Osteocyte (in vitro differentiated cells): ENCODE data around the gene PGAP3. TPM values are rescaled to one million over a fixed set of nuclear protein-coding genes. Genes with fewer than 3 reads are reported as not detected.

Source experiments
- DNase-seq: peaks from one replicate; pipeline ENCODE4 v3.0.0; 2021; ENCODE audit warnings: mixed read lengths; ENCODE audit not compliant: unreplicated experiment; ENCODE audit errors: extremely low spot score
- H3K27ac Mint-ChIP-seq: one replicate; pipeline ENCODE4 v1.8.0; 2021; ENCODE audit warnings: mild to moderate bottlenecking, mixed read lengths; ENCODE audit not compliant: unreplicated experiment
- H3K27me3 Mint-ChIP-seq: one replicate; pipeline ENCODE4 v1.8.0; 2021; ENCODE audit warnings: mixed read lengths; ENCODE audit not compliant: unreplicated experiment
- H3K36me3 Mint-ChIP-seq: one replicate; pipeline ENCODE4 v1.8.0; 2021; ENCODE audit warnings: mixed read lengths; ENCODE audit not compliant: unreplicated experiment
- H3K4me1 Mint-ChIP-seq: one replicate; pipeline ENCODE4 v1.8.0; 2021; ENCODE audit warnings: mixed read lengths; ENCODE audit not compliant: unreplicated experiment
- H3K4me3 Mint-ChIP-seq: one replicate; pipeline ENCODE4 v1.8.0; 2021; ENCODE audit warnings: mild to moderate bottlenecking, moderate library complexity, mixed read lengths; ENCODE audit not compliant: unreplicated experiment
- H3K9me3 Mint-ChIP-seq: one replicate; pipeline ENCODE4 v1.8.0; 2021; ENCODE audit warnings: mixed read lengths; ENCODE audit not compliant: unreplicated experiment
- CTCF ChIP-seq: fragments of 200-600 bp; sonication (generic); IDR thresholded peaks from 2 replicates; pipeline ENCODE4 v1.5.0; 2021; ENCODE audit warnings: antibody characterized with exemption, mild to moderate bottlenecking, moderate library complexity
- total RNA-seq: library from RNA; stranded (reverse); gene quantifications from 2 replicates; pipeline ENCODE4 v1.2.1, GENCODE V29; 2021

The PGAP3 gene
- total RNA-seq, 1 donor from 2014 or later, result 33.8 TPM

GRCh38 chr17:39709998-39710964 is 22.4 kb upstream of the PGAP3 start:
- Mint-ChIP-seq H3K9me3 (no peaks in the 10 kb centered on the region), H3K4me1 (no peaks in the 10 kb centered on the region), H3K27ac (no peak overlapping the region), H3K36me3 (peaks cover 16% of the 10 kb centered on the region), H3K4me3 (no peak overlapping the region), H3K27me3 (no peaks in the 10 kb centered on the region)
- TF ChIP-seq CTCF, result no peak
- DNase-seq, result no peak

- Mint-ChIP-seq H3K27ac (no peak overlapping the region), H3K4me3 (no peak overlapping the region), H3K27me3 (no peaks in the 10 kb centered on the region), H3K9me3 (no peaks in the 10 kb centered on the region), H3K4me1 (peaks cover 5% of the 10 kb centered on the region), H3K36me3 (peaks cover 14% of the 10 kb centered on the region)
- TF ChIP-seq CTCF, result no peak
- DNase-seq, result no peak
These were observed 21.6 kb upstream of the PGAP3 start for GRCh38 chr17:39709319-39709997.

DNA sequence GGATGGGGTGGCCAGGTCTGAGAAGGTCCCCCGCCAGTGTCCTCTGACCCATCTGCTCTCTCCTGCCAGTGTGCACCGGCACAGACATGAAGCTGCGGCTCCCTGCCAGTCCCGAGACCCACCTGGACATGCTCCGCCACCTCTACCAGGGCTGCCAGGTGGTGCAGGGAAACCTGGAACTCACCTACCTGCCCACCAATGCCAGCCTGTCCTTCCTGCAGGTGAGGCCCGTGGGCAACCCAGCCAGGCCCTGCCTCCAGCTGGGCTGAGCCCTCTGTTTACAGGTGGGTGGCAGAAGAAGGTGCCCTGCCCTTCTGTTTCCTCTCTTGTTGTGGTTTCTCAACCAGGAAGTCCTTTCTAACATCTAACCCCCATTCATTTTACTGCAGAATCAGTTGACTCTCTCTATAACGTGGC is 19.1 kb upstream of the PGAP3 start:
- no peak for TF ChIP-seq CTCF
- Mint-ChIP-seq H3K27me3 (no peaks in the 10 kb centered on the region), H3K9me3 (no peaks in the 10 kb centered on the region), H3K36me3 (peaks cover 7% of the 10 kb centered on the region), H3K27ac (no peak overlapping the region), H3K4me3 (no peak overlapping the region), H3K4me1 (peaks cover 11% of the 10 kb centered on the region)
- DNase-seq, result no peak

DNA sequence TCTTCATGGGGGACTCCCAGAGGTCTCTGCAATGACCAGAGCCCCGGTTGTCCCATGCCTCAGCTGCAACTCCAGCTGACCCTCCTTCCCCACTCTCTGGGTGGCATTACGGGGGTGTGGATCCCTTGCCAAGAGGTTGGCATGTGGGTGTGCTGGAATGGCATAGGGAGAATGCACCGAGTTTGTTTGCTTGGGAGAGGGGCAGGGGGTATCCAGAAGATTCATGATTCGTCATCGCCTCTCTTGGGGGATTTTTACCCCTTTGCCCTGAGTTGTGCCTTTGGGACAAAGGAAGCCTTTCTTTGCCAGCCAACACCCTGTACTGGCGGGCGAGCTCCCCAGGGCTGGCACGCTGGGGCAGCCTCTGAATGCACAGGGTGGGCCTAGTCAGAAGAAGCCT is 18.5 kb upstream of the PGAP3 start:
- no peaks in the 10 kb centered on the region for H3K9me3 Mint-ChIP-seq
- peaks cover 15% of the 10 kb centered on the region for H3K4me1 Mint-ChIP-seq
- no peak overlapping the region for H3K27ac Mint-ChIP-seq
- DNase-seq, result no peak
- no peak overlapping the region for H3K4me3 Mint-ChIP-seq
- peaks cover 3% of the 10 kb centered on the region for H3K36me3 Mint-ChIP-seq
- H3K27me3 Mint-ChIP-seq, result no peaks in the 10 kb centered on the region
- TF ChIP-seq CTCF, result no peak

DNA sequence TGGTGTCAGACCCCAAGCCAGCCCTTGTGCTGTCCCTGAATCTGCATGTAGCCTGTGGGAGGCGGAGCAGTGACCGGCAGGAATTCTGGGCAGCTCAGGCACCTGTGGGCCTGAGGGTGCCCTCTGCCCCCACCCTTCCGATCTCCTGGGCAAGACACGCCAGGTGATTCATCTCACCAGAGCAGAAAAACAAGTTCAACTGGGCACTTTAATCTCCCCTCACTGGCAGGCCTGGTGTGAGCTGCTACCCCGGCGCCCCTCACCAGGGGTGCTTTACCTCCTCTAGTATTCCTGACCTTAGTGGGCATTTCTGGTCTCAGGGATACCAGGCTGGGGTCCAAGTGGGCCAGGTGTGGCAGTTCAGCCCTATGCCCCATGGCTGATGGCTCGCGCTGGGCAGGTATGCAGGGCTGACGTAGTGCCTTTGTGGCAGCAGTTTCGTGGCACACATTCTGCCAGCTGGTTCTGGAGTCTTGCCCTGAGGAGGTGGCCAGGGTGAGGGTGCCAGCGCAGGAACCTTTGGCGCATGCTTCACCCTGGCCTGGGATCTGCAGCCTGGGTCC is 18.0 kb upstream of the PGAP3 start:
- no peak for TF ChIP-seq CTCF
- DNase-seq, result no peak
- H3K4me1 Mint-ChIP-seq, result peaks cover 20% of the 10 kb centered on the region
- H3K27ac Mint-ChIP-seq, result no peak overlapping the region
- no peaks in the 10 kb centered on the region for H3K27me3 Mint-ChIP-seq
- H3K9me3 Mint-ChIP-seq, result no peaks in the 10 kb centered on the region
- no peak overlapping the region for H3K4me3 Mint-ChIP-seq
- H3K36me3 Mint-ChIP-seq, result peaks cover 3% of the 10 kb centered on the region
